ENCODE measurements around the gene CORO2B.

DNA sequence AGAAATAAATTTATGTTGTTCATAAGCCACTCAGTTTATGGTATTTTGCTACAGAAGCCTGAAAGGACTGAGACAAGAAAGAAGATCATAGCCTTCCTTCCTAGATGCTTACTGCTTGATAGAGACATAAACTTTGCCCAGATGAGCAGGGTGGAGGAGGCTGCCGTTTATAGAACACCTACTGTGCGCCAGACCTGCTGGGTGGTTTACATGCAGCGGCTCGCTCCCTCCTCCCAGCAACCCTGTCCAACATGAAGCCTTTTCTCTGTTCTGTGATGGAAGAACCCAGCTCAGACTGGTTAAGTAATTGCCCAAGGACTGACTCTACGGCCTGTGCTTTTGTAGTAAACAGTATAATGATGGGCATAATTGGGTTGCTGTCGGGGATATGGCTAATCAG is 37.0 kb downstream of the CORO2B start:
- TF ChIP-seq, protein P1, sequence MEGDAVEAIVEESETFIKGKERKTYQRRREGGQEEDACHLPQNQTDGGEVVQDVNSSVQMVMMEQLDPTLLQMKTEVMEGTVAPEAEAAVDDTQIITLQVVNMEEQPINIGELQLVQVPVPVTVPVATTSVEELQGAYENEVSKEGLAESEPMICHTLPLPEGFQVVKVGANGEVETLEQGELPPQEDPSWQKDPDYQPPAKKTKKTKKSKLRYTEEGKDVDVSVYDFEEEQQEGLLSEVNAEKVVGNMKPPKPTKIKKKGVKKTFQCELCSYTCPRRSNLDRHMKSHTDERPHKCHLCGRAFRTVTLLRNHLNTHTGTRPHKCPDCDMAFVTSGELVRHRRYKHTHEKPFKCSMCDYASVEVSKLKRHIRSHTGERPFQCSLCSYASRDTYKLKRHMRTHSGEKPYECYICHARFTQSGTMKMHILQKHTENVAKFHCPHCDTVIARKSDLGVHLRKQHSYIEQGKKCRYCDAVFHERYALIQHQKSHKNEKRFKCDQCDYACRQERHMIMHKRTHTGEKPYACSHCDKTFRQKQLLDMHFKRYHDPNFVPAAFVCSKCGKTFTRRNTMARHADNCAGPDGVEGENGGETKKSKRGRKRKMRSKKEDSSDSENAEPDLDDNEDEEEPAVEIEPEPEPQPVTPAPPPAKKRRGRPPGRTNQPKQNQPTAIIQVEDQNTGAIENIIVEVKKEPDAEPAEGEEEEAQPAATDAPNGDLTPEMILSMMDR (conservative IDR thresholded peaks at IDR 0.05) = no peak
- no peak for TF ChIP-seq EZH2 (IDR thresholded peaks at IDR 0.05; ENCODE audit: low read depth)

Data from PC-9 (cell line).